Breast epithelium (tissue), 4 donors: Measurements from ENCODE around the gene PM20D1. TPM values are rescaled to one million over a fixed set of nuclear protein-coding genes. Genes with fewer than 3 reads are reported as not detected.

Source experiments
- DNase-seq, 2 donors: peaks; one replicate each; pipeline ENCODE4 v3.0.0-alpha.2; 2019; ENCODE audit warnings: low spot score in 2 of 2
- H3K27ac ChIP-seq, 2 donors: fragments of 200-600 bp; sonication (generic) in 1 of 2; one replicate each; pipeline ENCODE4 v1.5.1; 2016 to 2019; ENCODE audit warnings: mild to moderate bottlenecking in 1 of 2
- H3K27me3 ChIP-seq, 2 donors: fragments of 200-600 bp; sonication (generic) in 1 of 2; one replicate each; pipeline versions ENCODE4 v1.5.1 to v1.6.0; 2017 to 2019; ENCODE audit warnings: control low read depth in 1 of 2, mild to moderate bottlenecking in 1 of 2
- H3K36me3 ChIP-seq: fragments of 200-600 bp; one replicate; pipeline ENCODE4 v1.5.1; 2019
- H3K4me1 ChIP-seq, 2 donors: fragments of 200-600 bp; sonication (generic); one replicate each; pipeline ENCODE4 v1.5.1; 2016 to 2019; ENCODE audit warnings: control low read depth in 1 of 2
- H3K4me3 ChIP-seq, 3 donors: fragments of 200-600 bp; sonication (generic); 1 replicate in 2 of 3; 2 replicates in 1 of 3; pipeline ENCODE4 v1.5.1; 2016 to 2019; ENCODE audit warnings: mild to moderate bottlenecking in 3 of 3, moderate library complexity in 2 of 3
- H3K9me3 ChIP-seq, 2 donors: fragments of 200-600 bp; sonication (generic) in 1 of 2; one replicate each; pipeline ENCODE4 v1.5.1; 2016 to 2019; ENCODE audit warnings: control low read depth in 1 of 2
- CTCF ChIP-seq, 3 donors: fragments of 450-650 bp; IDR thresholded peaks; one replicate each; pipeline ENCODE4 v1.5.1; 2016 to 2017; ENCODE audit warnings: antibody characterized with exemption in 3 of 3, mild to moderate bottlenecking in 3 of 3, moderate library complexity in 3 of 3
- POLR2A ChIP-seq: fragments of 450-650 bp; IDR thresholded peaks from one replicate; pipeline ENCODE4 v1.6.1; 2016; ENCODE audit warnings: antibody characterized with exemption, mild to moderate bottlenecking, moderate library complexity
- POLR2AphosphoS5 ChIP-seq, 3 donors: sonication (generic); formaldehyde crosslinking; IDR thresholded peaks; one replicate each; pipeline ENCODE4 v1.6.1; 2017; ENCODE audit warnings: antibody characterized with exemption in 3 of 3
- intact Hi-C: fragments of 100-400 bp; cut with DNase I; formaldehyde crosslinking; loops from one replicate; pipeline ENCODE4 v1.15.1; 2023; ENCODE audit warnings: low total_unique reads
- total RNA-seq, 3 donors: library from RNA; depleted of rRNA; stranded (reverse); fragments of >200 nt; gene quantifications; one replicate each; pipeline ENCODE4 v1.1.0, GENCODE V29; 2016

Gene PM20D1
- total RNA-seq, 3 donors from 2014 or later = 0.15 to 0.33 (median 0.16) TPM

- Histone ChIP-seq H3K36me3 (no peaks in the 10 kb centered on the region), H3K4me1 (peaks cover 0 to 7% of the 10 kb centered on the region in 2 donors), H3K4me3 (no peak overlapping the region), H3K27ac (peak overlapping the region; percentile 82 to 85), H3K27me3 (no peaks in the 10 kb centered on the region), H3K9me3 (no peaks in the 10 kb centered on the region)
- no peak for DNase-seq
- TF ChIP-seq POLR2AphosphoS5 (IDR thresholded peaks at IDR 0.05) = no peak
- TF ChIP-seq CTCF (IDR thresholded peaks at IDR 0.05) = no peak
- TF ChIP-seq POLR2A = no peak
- intact Hi-C loops = no loop called here
Measured at GRCh38 chr1:205782627-205783432, 67.1 kb downstream of the PM20D1 start.

- intact Hi-C loops = no loop called here
Measured at GRCh38 chr1:205780335-205780734, 69.6 kb downstream of the PM20D1 start.

More at GRCh38 chr1:205780335-205780734, 69.6 kb downstream of the PM20D1 start:
- Histone ChIP-seq H3K27ac (no peak overlapping the region), H3K36me3 (no peaks in the 10 kb centered on the region), H3K4me3 (no peak overlapping the region), H3K27me3 (no peaks in the 10 kb centered on the region), H3K4me1 (peaks cover 0 to 7% of the 10 kb centered on the region in 2 donors), H3K9me3 (no peaks in the 10 kb centered on the region)
- DNase-seq = no peak
- no peak for TF ChIP-seq POLR2A
- no peak for TF ChIP-seq POLR2AphosphoS5 (IDR thresholded peaks at IDR 0.05)
- TF ChIP-seq CTCF (IDR thresholded peaks at IDR 0.05) = no peak

Other genes starting within 250 kb of the PM20D1 start
- gene ELK4, start 218.1 kb downstream of the PM20D1 start, total RNA-seq = 10 to 100 TPM; 22.6 to 32.5 (median 26.5) TPM
- gene SLC45A3, start 169.6 kb downstream of the PM20D1 start, total RNA-seq = 1 to 10 TPM; 1.3 to 2.9 (median 1.6) TPM
- 100 to 1,000 TPM in 1 of 3 donors, 10 to 100 TPM in 2; 80.6 to 188 (median 86.9) TPM for gene NUCKS1, start 100.0 kb downstream of the PM20D1 start, total RNA-seq
- 10 to 100 TPM; 22.4 to 30.3 (median 23.9) TPM for gene RAB29, start 74.7 kb downstream of the PM20D1 start, total RNA-seq
- 10 to 100 TPM; 13.9 to 18.0 (median 16.8) TPM for gene SLC41A1, start 36.9 kb downstream of the PM20D1 start, total RNA-seq
- not detected for gene SLC26A9, start 93.3 kb upstream of the PM20D1 start, total RNA-seq
- 1 to 10 TPM; 1.3 to 6.6 (median 2.9) TPM for gene RAB7B, start 153.3 kb upstream of the PM20D1 start, total RNA-seq
- under 1 TPM in 1 of 3 donors, not detected in 2; under 0.01 TPM for gene CTSE, start 173.8 kb upstream of the PM20D1 start, total RNA-seq
- gene RHEX, start 203.0 kb upstream of the PM20D1 start, total RNA-seq = 10 to 100 TPM in 1 of 3 donors, 1 to 10 TPM in 1, under 1 TPM in 1; 0.98 to 20.6 (median 4.4) TPM